ENCODE data around the gene PLEKHM1. TPM values are rescaled to one million over a fixed set of nuclear protein-coding genes. Genes with fewer than 3 reads are reported as not detected.
"Not testable (repeated sequence)": the region's sequence is repeated elsewhere in the genome, so short reads cannot be mapped to it uniquely, and the experiment has no call there.

PLEKHM1 gene
- total RNA-seq, 2 experiments from 2014 or later, result 16.6 to 18.6 TPM

DNA sequence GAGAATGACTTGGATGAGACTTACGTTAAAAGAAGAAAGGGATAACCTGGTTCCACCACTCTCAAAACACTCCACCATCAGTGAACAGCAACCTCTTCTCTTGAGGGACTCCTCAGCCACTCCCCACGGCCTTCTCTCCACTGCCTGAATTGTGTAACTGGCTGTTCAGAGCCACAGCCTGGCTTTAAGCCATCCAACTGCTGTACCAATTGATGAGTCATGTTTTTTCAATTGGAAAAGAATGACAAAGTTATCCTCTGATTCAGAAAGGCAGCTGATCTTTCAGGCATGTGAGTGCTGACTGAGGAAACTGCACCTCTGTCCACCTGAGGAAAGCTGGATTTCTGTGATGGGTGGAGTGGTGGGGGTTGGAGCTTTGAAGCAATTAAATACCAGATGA lies 2.8 kb downstream of the PLEKHM1 start:
- CTCF ChIA-PET; DNase-seq; H3K36me3 Mint-ChIP-seq (ENCODE audit: low read depth); intact Hi-C loops (cut with micrococcal nuclease); H3K4me3 Mint-ChIP-seq; H3K27me3 Mint-ChIP-seq (ENCODE audit: low read depth); H3K9me3 Mint-ChIP-seq: not testable (repeated sequence)
- H3K4me1 Mint-ChIP-seq (ENCODE audit: low read depth), result peaks cover 28% of the 10 kb centered on the region
- peak overlapping the region; percentile 30 for H3K27ac Mint-ChIP-seq

DNA sequence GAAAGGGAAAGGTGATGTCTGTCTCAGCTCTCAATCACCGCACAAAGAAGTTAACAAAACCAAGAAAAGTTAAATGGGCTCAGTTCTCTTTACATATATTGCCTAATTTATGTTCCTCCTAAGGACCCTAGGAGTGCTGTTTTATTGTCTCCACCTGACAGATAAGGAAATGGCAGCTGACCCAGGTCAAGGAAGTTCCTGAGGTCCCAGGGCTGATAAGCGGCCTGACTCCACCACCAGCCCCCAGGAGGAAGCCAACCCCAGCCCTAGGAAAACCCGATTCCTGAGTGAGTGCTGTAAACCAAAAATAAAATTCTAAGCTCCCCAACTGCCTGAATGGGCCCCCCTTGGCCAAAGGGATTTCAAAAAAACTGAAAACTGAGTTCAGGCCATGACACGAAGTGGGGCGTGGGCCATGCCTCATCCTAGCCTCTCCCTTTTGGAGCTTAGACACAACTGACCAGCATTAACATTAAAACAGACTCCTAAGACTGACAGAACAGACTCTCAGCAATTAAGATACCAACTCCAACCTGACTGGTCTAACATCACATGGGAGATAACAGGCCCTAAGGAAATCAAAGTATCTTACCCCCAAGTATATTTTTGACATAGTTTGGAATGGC lies 6.8 kb downstream of the PLEKHM1 start:
- DNase-seq, H3K9me3 Mint-ChIP-seq, H3K27ac Mint-ChIP-seq: not testable (repeated sequence)

DNA sequence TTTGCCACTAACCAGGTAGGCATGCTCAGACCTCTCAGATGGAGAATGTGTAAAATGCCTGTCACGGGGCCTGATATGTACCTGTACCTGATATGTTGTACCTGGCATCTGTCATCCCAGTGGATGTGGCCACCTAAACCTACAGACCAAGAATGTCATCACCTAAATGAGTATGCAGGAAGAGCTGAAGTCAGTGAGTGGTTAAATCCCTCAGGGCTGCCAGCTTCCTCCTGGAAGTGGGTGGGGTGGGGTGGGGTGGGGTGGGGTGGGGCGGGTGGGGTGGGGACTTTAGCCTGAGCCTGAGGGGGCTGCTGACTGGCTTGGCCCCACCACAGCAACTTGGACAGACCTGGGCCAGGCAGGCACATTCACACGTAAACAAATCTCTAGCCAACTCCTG lies 7.3 kb downstream of the PLEKHM1 start:
- DNase-seq; H3K4me3 Mint-ChIP-seq; intact Hi-C loops (cut with micrococcal nuclease); H3K27me3 Mint-ChIP-seq (ENCODE audit: low read depth); H3K9me3 Mint-ChIP-seq; H3K36me3 Mint-ChIP-seq (ENCODE audit: low read depth); H3K27ac Mint-ChIP-seq; CTCF ChIA-PET: not testable (repeated sequence)
- H3K4me1 Mint-ChIP-seq (ENCODE audit: low read depth), result peaks cover 19% of the 10 kb centered on the region

More for the DNA sequence above, 6.8 kb downstream of the PLEKHM1 start:
- intact Hi-C loops (cut with micrococcal nuclease); H3K27me3 Mint-ChIP-seq (ENCODE audit: low read depth); H3K4me3 Mint-ChIP-seq; H3K36me3 Mint-ChIP-seq (ENCODE audit: low read depth); CTCF ChIA-PET: not testable (repeated sequence)
- H3K4me1 Mint-ChIP-seq (ENCODE audit: low read depth), result peaks cover 19% of the 10 kb centered on the region

DNA sequence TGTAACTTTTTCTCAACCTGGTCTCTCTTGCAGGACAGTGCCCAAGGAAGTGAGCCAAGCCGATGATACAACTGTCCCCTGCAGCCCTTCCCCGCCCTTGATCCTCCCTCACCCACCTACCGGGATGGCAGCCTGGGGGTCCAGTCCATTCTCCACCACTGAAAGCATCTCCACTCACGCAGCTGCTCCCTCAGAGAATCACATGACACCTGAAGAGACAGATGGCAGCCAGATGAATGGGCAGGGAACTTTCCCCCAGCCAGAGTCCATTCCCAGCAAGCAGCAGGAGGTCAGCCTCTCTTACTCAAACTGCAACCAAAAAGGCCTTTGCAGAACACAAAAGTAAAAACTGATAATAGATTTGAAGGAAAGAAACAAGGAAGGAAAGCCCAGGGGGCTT lies 8.2 kb downstream of the PLEKHM1 start:
- H3K27me3 Mint-ChIP-seq (ENCODE audit: low read depth); H3K36me3 Mint-ChIP-seq (ENCODE audit: low read depth); H3K9me3 Mint-ChIP-seq; CTCF ChIA-PET; DNase-seq; H3K4me3 Mint-ChIP-seq; H3K27ac Mint-ChIP-seq; intact Hi-C loops (cut with micrococcal nuclease): not testable (repeated sequence)
- H3K4me1 Mint-ChIP-seq (ENCODE audit: low read depth), result peaks cover 13% of the 10 kb centered on the region

DNA sequence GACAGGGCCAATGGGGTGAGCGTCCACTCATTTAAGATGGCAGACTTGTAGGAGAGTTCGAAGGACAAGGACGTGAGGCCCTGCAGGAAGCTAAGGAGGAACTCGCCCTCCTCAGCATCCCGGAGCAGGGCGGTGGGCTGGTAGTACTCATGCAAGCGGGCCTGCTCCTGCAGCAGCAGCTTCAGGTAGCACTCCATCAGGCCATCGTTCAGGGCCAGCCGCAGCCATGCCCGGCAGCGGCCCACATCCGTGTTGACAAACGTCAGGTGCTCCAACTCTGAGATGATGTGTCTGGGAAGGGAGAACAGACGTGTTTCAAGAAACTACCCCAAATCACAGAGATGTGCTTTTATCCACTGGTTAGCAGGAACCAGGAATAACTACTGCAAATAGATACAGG lies 15.1 kb downstream of the PLEKHM1 start:
- H3K27me3 Mint-ChIP-seq (ENCODE audit: low read depth); H3K4me3 Mint-ChIP-seq; CTCF ChIA-PET; intact Hi-C loops (cut with micrococcal nuclease); H3K36me3 Mint-ChIP-seq (ENCODE audit: low read depth); DNase-seq; H3K9me3 Mint-ChIP-seq; H3K27ac Mint-ChIP-seq; H3K4me1 Mint-ChIP-seq (ENCODE audit: low read depth): not testable (repeated sequence)

DNA sequence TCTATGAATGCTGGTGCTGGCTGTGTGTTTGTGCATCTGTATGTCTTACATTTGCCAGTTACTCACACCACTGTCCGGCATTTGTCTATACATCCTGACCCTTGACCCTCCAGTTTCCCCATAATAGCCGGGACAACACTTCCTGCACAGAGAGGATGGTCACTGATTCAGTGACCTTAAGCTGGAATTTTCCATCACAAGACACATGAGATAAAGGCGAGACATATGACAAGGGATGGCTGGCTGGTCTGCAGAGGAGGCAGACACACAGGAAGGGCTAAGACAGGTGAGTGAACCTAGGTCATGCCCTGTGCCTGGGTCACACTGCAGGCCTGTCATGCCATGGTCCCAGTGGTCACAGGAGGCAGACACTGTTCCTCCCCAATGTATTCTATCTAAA lies 18.3 kb downstream of the PLEKHM1 start:
- H3K4me3 Mint-ChIP-seq; H3K27me3 Mint-ChIP-seq (ENCODE audit: low read depth); intact Hi-C loops (cut with micrococcal nuclease); H3K9me3 Mint-ChIP-seq; DNase-seq; H3K36me3 Mint-ChIP-seq (ENCODE audit: low read depth); CTCF ChIA-PET; H3K4me1 Mint-ChIP-seq (ENCODE audit: low read depth); H3K27ac Mint-ChIP-seq: not testable (repeated sequence)

DNA sequence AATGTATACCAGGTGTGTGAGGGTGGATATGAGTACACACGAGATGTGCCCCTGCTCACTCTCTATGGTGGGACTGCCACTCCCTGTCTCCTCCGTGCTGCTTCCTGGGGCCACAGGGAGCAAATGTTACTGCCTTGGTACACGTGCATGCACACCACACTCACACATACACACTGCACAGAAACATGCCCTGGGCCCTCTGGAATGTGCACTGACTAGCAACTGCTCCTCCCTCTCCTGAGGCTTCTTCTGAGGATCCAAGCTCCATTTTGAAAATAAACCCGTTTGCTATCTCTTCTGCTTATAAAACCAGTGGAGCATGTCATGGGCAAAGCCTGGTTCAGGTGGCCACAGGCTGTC lies 21.3 kb downstream of the PLEKHM1 start:
- H3K27me3 Mint-ChIP-seq (ENCODE audit: low read depth); CTCF ChIA-PET; H3K4me3 Mint-ChIP-seq; DNase-seq; intact Hi-C loops (cut with micrococcal nuclease); H3K36me3 Mint-ChIP-seq (ENCODE audit: low read depth); H3K27ac Mint-ChIP-seq; H3K4me1 Mint-ChIP-seq (ENCODE audit: low read depth); H3K9me3 Mint-ChIP-seq: not testable (repeated sequence)

DNA sequence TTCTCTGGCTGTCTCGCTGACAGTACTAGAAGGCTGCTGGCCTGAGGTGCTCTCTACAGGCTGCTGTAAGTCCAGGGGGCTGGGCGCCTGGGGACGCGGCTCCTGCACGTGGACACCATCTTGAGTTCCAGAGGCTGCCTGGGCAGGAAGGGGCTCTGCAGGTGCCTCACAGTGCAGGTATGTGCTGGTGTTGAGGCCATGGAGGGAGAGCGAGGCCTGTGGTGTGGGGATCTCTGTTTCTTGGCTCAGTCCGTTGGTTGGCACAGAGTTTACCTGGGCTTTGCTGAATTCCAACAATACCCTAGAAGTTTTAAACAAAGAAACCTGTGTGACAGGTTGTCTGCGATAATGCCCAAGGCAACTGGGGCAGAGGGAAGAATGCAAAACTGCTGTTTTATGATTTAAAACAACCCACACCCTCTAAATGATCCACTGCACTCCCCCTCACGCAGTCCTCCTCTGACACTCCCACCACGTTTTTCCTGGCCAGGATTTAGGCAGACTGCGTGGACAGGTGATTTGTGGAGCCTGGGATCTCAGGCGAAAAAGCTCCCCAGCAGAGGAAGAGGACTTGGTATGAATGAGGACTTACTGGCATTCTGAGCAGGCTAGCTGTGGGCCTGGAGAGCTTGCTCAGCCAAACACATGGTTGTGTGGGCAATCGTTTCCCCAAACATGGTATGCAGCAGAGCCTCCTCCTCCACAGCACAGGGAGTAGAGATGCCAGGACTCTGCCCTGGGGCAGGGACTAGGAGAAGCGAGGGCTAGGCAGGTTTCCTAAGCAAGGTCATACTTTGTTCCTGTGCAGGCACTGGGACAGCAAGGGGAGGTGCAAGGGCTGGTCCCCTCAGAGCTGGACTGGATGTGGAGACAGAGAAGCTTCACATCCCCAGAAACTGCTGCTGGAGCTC lies 22.0 kb downstream of the PLEKHM1 start:
- H3K9me3 Mint-ChIP-seq; H3K4me1 Mint-ChIP-seq (ENCODE audit: low read depth); intact Hi-C loops (cut with micrococcal nuclease); CTCF ChIA-PET; H3K27ac Mint-ChIP-seq; DNase-seq; H3K27me3 Mint-ChIP-seq (ENCODE audit: low read depth); H3K4me3 Mint-ChIP-seq; H3K36me3 Mint-ChIP-seq (ENCODE audit: low read depth): not testable (repeated sequence)

DNA sequence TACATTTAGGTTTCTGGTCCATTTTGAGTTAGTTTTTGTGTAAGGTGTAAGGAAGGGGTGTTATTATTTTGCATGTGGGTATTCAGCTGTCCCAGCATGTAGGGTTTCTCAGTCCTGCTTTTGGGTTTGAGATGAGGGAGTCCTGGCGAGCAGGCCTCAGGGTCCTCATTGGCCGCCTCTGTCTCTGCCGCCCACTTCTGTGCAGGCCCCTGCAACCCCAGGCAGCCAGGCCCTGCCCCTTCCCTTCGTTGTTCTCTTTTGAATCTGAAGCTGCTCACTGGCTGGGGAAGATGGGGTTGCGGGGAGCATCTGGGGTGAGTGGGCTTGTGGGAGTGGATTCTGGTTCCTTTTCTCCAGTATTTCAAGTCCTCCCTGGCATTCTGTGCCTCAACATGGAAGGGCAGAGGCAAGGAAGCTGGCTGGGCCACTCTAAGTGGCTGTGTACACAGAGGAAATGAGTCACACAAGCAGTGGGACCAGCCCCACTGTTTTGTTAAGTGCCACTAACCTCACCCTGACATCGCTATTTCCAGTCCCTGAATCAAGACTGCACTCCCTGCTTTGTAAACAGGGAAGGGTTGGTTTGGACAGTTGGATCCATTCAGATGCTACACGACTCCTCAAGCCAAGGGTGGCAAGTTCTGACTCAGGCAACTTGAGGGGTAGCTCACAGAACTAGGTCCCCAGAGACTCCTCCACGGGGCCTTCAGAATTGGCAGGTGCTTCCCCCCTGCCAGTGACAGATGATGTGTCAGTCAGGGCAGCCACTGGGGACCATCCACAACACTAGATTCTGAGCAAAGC lies 28.8 kb downstream of the PLEKHM1 start:
- peak; percentile 66 for DNase-seq
- not testable (repeated sequence) for H3K4me3 Mint-ChIP-seq

DNA sequence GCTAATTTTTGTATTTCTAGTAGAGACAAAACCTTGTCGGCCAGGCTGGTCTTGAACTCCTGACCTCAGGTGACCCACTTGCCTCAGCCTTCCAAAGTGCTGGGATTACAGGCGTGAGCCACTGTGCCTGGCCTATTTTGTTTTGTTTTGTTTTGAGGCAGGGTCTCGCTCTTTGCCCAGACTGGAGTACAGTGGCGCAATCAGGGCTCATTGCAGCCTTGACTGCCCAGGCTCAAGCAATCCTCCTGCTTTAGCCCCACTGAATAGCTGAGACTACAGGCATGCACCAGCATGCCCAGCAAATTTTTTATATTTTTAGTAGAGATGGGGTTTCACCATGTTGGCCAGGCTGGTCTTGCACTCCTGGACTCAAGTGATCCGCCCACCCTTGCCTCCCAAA lies 30.1 kb downstream of the PLEKHM1 start:
- H3K27me3 Mint-ChIP-seq (ENCODE audit: low read depth); CTCF ChIA-PET; H3K36me3 Mint-ChIP-seq (ENCODE audit: low read depth); H3K4me3 Mint-ChIP-seq; H3K9me3 Mint-ChIP-seq; DNase-seq; intact Hi-C loops (cut with micrococcal nuclease); H3K27ac Mint-ChIP-seq: not testable (repeated sequence)
- peaks cover 11% of the 10 kb centered on the region for H3K4me1 Mint-ChIP-seq (ENCODE audit: low read depth)

More for the DNA sequence above, 28.8 kb downstream of the PLEKHM1 start:
- H3K36me3 Mint-ChIP-seq (ENCODE audit: low read depth); intact Hi-C loops (cut with micrococcal nuclease); H3K27me3 Mint-ChIP-seq (ENCODE audit: low read depth); H3K9me3 Mint-ChIP-seq; CTCF ChIA-PET: not testable (repeated sequence)
- Mint-ChIP-seq H3K27ac (peak overlapping the region; percentile 54), H3K4me1 (ENCODE audit: low read depth) (peaks cover 11% of the 10 kb centered on the region)

DNA sequence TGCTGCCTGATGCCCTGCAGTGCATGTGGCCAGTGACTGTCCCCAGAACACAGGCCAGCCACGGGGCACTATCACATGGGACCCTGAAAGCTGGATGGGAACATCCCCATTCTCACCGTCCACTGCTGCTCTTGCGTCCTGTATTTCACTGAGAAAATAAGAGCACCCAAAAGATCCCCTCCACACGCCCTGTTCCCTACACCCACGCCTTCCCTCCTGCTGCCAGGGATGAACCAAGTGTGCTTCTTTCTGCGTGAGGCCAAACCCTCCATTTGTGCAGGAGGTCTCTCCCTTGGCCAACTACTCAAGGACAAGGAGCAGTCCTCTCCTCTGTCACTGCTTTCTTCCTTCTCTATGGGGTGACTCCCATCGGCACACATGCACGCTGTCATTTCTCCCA lies 36.2 kb downstream of the PLEKHM1 start:
- H3K36me3 Mint-ChIP-seq (ENCODE audit: low read depth); H3K9me3 Mint-ChIP-seq; H3K4me3 Mint-ChIP-seq; CTCF ChIA-PET; H3K4me1 Mint-ChIP-seq (ENCODE audit: low read depth); H3K27ac Mint-ChIP-seq; DNase-seq; H3K27me3 Mint-ChIP-seq (ENCODE audit: low read depth); intact Hi-C loops (cut with micrococcal nuclease): not testable (repeated sequence)

DNA sequence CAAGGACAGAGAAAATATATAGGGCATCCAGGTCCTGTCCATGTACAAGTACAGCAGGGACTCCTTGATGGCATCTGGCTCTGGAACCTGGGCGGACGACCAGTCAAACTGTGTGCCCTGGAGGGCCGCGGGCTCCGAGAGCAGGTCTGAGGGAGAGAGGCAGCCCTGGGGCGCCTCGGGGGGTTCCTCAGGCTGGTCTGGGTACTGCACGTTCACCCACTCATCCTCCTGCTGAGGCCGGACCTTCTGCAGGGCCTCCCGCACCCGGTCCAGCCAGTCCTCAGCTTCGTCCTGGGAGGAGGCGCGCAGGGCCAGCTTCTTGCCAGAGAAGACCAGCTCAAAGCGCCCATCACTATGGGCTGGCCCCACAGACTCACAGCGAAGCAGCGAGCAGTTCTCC lies 36.8 kb downstream of the PLEKHM1 start:
- CTCF ChIA-PET; H3K27ac Mint-ChIP-seq; H3K27me3 Mint-ChIP-seq (ENCODE audit: low read depth); H3K9me3 Mint-ChIP-seq; H3K36me3 Mint-ChIP-seq (ENCODE audit: low read depth); intact Hi-C loops (cut with micrococcal nuclease); DNase-seq; H3K4me1 Mint-ChIP-seq (ENCODE audit: low read depth); H3K4me3 Mint-ChIP-seq: not testable (repeated sequence)

DNA sequence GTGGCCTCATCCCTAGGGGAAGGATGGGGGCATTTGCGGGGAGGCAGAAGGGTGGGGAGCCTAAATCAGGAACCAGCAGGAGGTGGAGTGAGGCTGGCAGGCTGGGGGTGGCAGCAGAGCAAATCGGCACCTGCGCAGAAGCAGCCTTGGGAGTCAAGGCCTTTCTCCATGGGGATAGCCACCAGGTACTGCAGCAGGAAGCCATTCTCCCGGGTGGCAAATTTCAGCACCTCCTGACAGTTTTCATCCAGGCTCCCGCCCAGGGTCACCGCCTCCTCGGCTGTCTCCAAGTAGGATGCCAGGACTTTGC lies 37.3 kb downstream of the PLEKHM1 start:
- H3K4me3 Mint-ChIP-seq; DNase-seq; CTCF ChIA-PET; H3K27ac Mint-ChIP-seq; H3K27me3 Mint-ChIP-seq (ENCODE audit: low read depth); H3K9me3 Mint-ChIP-seq; H3K4me1 Mint-ChIP-seq (ENCODE audit: low read depth); H3K36me3 Mint-ChIP-seq (ENCODE audit: low read depth); intact Hi-C loops (cut with micrococcal nuclease): not testable (repeated sequence)

All from activated naive CD4-positive, alpha-beta T cell treated with anti-CD3 and anti-CD28 coated beads for 36 hours (primary cell).